NCI-H460 (cell line): ENCODE results near the gene LRP1-AS. TPM values are rescaled to one million over a fixed set of nuclear protein-coding genes. Genes with fewer than 3 reads are reported as not detected.
A peak's percentile ranks its signal among the peaks of the same experiment; 100 is the strongest.

Experiments used
- DNase-seq: peaks from one replicate; pipeline ENCODE4 v3.0.0-alpha.2; 2016; ENCODE audit warnings: low read depth; ENCODE audit errors: extremely low read depth
- total RNA-seq: library from RNA; depleted of rRNA; stranded (reverse); fragments of >200 nt; shearing (Covaris generic); gene quantifications from 2 replicates; pipeline ENCODE4 v1.2.3, GENCODE V29; 2014

The LRP1-AS gene
- total RNA-seq, 1 experiment from 2014 or later, result not detected

DNA sequence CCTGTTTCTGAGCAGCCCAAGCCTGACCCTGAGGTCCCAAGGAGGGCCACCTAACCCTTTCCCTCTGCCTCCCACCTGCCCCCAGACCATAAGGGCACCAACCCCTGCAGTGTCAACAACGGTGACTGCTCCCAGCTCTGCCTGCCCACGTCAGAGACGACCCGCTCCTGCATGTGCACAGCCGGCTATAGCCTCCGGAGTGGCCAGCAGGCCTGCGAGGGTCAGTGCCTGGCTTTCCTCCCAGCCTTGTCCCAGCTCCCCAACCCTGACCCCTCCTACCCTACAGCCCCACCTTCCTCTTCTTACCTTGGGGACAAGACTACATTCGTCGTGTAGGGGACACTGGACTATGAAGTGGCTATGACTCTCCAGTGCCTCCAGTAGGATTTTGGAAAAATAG lies 33.7 kb upstream of the LRP1-AS start:
- no peak for DNase-seq

DNA sequence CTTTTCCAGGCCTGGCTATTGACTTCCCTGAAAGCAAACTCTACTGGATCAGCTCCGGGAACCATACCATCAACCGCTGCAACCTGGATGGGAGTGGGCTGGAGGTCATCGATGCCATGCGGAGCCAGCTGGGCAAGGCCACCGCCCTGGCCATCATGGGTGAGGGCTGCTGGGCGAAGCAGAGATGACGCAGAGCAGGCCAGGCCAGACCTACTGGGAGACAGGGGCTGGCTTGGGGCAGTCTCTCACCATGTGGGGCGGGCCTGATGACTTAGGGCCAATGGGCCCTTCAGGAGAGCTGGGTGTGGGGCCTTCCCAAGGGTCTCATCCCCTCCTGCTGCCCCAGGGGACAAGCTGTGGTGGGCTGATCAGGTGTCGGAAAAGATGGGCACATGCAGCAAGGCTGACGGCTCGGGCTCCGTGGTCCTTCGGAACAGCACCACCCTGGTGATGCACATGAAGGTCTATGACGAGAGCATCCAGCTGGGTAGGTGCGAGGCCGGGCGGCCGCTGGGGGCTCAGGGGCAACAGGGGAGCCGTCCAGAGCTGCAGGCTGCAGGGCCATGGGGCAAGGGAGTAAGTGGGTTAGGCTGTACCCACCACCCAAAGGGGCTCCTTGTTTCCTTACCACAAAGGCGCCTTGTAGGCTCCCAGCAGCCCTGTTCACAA lies 33.0 kb upstream of the LRP1-AS start:
- DNase-seq, result no peak

GRCh38 chr12:57179331-57180086 lies 32.1 kb upstream of the LRP1-AS start:
- DNase-seq, result no peak

GRCh38 chr12:57178213-57178612 lies 30.8 kb upstream of the LRP1-AS start:
- no peak for DNase-seq

DNA sequence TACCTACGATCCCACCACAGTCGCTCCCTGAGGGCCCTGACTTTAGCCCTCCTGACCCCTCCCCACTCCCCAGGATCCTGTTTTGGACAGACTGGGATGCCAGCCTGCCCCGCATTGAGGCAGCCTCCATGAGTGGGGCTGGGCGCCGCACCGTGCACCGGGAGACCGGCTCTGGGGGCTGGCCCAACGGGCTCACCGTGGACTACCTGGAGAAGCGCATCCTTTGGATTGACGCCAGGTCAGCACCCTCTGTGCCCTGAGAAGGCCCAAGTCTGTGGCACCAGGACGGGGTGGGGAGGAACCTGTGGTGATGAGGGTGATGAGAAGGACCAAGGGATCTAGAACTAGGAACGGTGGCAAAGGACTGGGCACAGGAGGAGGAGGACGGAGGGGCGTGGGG lies 29.9 kb upstream of the LRP1-AS start:
- no peak for DNase-seq

DNA sequence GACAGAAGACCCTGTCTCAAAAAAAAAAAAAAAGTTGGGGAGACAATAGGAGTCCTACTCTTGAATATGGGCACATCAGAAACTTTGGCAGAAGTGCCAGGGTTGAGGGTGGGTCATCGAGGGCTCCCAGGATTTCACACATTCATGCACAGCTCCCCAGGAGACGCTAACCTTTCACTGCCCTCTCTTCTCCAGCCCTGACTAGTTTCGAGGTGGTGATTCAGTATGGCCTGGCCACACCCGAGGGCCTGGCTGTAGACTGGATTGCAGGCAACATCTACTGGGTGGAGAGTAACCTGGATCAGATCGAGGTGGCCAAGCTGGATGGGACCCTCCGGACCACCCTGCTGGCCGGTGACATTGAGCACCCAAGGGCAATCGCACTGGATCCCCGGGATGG lies 29.4 kb upstream of the LRP1-AS start:
- no peak for DNase-seq

DNA sequence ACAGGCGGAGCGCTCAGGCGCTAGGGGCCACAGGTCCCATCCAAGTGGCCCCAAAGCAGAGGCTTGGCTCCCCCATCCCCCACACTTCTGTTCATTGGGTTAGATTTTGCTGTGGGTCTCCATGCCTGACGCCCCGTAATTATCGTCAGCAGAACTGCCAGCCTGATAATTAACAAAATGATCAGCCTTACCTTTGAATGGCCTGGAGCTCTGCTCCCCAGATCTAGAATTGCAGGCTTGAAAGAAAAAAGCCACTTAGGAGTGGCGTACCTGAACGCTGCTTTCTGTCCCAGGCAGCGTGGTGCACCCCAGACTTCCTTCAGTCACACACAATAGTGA lies 28.7 kb upstream of the LRP1-AS start:
- DNase-seq, result no peak

- DNase-seq, result peak; percentile 78
Measured at GRCh38 chr12:57175428-57176138, 28.2 kb upstream of the LRP1-AS start.

DNA sequence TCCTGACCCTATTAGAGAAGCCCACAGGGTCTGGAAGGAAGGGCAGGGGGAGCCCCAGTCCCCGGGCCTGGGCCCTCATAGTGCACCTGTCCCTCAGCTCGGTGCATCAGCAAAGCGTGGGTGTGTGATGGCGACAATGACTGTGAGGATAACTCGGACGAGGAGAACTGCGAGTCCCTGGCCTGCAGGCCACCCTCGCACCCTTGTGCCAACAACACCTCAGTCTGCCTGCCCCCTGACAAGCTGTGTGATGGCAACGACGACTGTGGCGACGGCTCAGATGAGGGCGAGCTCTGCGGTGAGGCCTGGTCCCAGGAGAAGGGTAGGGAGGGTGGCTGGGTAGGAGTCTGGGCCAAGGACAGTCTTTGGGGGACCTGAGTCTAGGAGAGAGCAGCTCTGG lies 26.3 kb upstream of the LRP1-AS start:
- no peak for DNase-seq

DNA sequence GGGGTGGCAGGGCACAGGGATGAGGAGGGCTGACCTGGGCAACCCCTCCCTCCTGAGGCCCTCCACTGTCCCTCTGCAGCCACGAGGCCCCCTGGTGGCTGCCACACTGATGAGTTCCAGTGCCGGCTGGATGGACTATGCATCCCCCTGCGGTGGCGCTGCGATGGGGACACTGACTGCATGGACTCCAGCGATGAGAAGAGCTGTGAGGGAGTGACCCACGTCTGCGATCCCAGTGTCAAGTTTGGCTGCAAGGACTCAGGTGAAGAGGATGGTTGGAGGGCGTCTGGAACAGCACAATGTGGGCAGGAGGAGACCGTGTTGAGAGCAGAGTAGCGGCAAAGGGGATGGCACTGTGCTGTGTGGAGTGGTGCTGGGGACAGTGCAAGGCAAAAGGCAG lies 25.7 kb upstream of the LRP1-AS start:
- DNase-seq, result peak; percentile 8

- no peak for DNase-seq
Measured at GRCh38 chr12:57171668-57172067, 24.2 kb upstream of the LRP1-AS start.

DNA sequence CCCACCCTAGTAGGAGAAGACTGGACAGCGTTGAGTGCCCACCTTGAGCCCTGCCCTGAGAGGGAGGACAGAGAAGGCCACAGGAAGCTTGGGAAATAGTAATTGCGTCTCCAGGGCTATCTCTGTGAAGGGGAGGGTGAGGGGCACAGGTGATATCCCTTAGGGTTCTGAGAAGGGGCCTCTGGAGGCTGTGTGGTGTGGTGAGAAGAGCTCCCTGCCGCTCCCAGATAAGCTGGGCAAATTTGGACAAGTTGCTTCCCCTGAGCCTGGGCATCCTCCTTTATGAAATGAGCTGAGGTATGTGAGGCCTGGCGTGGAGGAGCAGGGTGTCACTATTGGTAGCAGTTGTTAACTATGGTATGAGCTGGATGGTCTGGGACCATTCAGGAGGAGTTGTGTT lies 23.5 kb upstream of the LRP1-AS start:
- DNase-seq, result no peak

GRCh38 chr12:57170408-57170807 lies 23.0 kb upstream of the LRP1-AS start:
- no peak for DNase-seq

GRCh38 chr12:57169969-57170368 lies 22.6 kb upstream of the LRP1-AS start:
- DNase-seq, result no peak

- DNase-seq, result no peak
Measured at GRCh38 chr12:57169046-57169795, 21.8 kb upstream of the LRP1-AS start.

DNA sequence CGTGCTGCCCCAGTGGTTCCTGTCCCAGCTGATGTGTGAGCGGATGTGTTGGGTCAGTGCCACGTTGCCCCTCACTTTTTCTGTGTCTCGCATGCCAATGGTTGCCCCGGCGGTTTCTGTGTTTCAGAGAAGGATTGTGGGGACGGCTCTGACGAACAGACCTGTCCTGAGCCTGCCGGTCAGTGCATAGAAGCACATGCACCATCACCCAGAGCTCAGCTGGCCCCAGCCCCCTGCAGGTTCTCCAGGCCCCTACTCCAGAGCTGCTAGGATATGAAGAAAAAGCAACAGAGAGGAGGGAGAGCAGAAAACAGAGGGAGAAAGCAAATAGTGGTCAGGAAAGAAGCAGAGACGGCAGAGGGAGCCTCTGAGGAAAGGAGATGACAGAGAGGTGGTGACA lies 20.6 kb upstream of the LRP1-AS start:
- no peak for DNase-seq

DNA sequence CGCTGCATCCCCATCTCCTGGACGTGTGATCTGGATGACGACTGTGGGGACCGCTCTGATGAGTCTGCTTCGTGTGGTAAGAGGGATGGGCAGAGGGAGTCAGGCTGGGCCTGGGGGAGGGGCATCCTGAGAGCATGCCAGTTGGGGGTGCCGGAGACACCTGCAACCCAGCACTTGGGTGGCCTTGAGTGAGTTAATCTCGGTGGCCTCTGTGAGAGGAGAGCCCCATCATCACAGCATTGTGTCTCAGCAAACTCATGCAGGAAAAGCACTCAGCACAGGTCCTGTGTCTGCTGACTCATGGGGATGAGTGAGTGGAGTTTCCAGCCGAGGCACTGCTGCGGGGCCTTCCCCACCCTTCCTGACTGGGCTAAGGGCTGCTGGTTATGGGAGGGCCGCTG lies 19.6 kb upstream of the LRP1-AS start:
- no peak for DNase-seq

DNA sequence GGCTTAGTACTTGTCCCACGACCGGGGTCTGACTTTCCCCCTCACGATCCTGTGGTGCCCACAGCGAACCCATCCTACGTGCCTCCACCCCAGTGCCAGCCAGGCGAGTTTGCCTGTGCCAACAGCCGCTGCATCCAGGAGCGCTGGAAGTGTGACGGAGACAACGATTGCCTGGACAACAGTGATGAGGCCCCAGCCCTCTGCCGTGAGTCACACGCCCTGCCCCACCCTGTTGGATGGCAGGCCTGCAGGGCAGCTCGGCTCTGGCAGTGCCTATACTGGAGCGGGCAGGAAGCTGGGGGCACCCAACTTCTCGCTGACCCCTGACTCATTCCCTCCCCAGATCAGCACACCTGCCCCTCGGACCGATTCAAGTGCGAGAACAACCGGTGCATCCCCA lies 18.3 kb upstream of the LRP1-AS start:
- DNase-seq, result peak; percentile 70

GRCh38 chr12:57164966-57165625 lies 17.7 kb upstream of the LRP1-AS start:
- DNase-seq, result no peak

DNA sequence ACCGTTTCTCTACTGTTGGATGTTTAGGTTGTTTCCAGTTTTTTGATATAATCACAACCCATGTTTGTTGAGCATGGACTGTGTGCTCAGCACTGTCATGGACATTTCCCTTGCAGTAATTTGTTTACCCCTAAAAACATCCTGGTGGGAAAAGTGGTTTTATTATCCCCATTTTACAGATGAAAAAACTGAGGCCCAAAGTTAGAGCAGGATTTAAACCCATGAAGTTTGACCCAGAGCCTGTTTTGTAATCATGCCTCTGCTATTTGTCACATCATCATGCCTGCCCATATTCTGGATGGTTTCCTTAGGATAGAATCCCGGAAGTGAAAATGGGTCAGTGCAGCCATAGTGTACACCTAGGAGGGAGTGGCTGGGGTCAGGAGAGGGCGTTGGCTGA lies 17.0 kb upstream of the LRP1-AS start:
- DNase-seq, result no peak
